ENCODE results near the gene TREH. TPM values are rescaled to one million over a fixed set of nuclear protein-coding genes. Genes with fewer than 3 reads are reported as not detected.

The TREH gene
- total RNA-seq, 1 experiment from 2014 or later: not detected

- Histone ChIP-seq H3K36me3 (ENCODE audit: insufficient read depth, low read length, poor library complexity, severe bottlenecking) (no peaks in the 10 kb centered on the region), H3K27me3 (replicated peaks; ENCODE audit: insufficient read depth, low read depth, low read length, poor library complexity) (no peaks in the 10 kb centered on the region), H3K27ac (ENCODE audit: low read depth, low read length, poor library complexity, severe bottlenecking) (peak overlapping the region; percentile 77), H3K4me1 (ENCODE audit: insufficient read depth, low read length, poor library complexity, severe bottlenecking) (peaks cover 54% of the 10 kb centered on the region), H3K9me3 (ENCODE audit: low read depth, low read length, poor library complexity, severe bottlenecking) (no peaks in the 10 kb centered on the region), H3K4me3 (ENCODE audit: low read depth, low read length, poor library complexity, severe bottlenecking) (peak overlapping the region; percentile 66)
- BruUV-seq (replicated peaks): TSS peak; percentile 36
- CTCF ChIA-PET: interaction anchor here (3.0 kb wide), 1 partner anchor 11 kb away, joined by 10 read pairs; no protein-coding TSS in a partner anchor
- intact Hi-C loops (cut with micrococcal nuclease; ENCODE audit: unreplicated experiment): no loop called here
- no peak for DNase-seq (ENCODE audit: low spot score)
- POLR2A ChIA-PET (ENCODE audit: low non-redundant PET): interaction anchor here (0.6 kb wide), 1 partner anchor 17 kb away, joined by 3 read pairs; no protein-coding TSS in a partner anchor
- TF ChIP-seq EZH2 (IDR thresholded peaks at IDR 0.05; ENCODE audit: borderline replicate concordance, low read depth, low read length, poor library complexity, severe bottlenecking) (no peak), CTCF (conservative IDR thresholded peaks at IDR 0.05; ENCODE audit: low read depth, low read length) (no peak)
Measured at GRCh38 chr11:118621784-118622375, 57.6 kb downstream of the TREH start.

GRCh38 chr11:118621071-118621783 lies 58.2 kb downstream of the TREH start:
- ChIA-PET POLR2A (ENCODE audit: low non-redundant PET) (interaction anchor here (0.7 kb wide), 1 partner anchor 15 kb away, joined by 4 read pairs; no protein-coding TSS in a partner anchor), CTCF (interaction anchor here (0.6 to 3.0 kb wide), 5 partner anchors 11 to 481 kb away, joined by 3 to 10 read pairs (median 4); partner anchors contain the start of gene DPAGT1)
- no peaks in the 10 kb centered on the region for H3K27me3 ChIP-seq (replicated peaks; ENCODE audit: insufficient read depth, low read depth, low read length, poor library complexity)
- BruUV-seq (replicated peaks): no TSS peak
- no peaks in the 10 kb centered on the region for H3K36me3 ChIP-seq (ENCODE audit: insufficient read depth, low read length, poor library complexity, severe bottlenecking)
- no peaks in the 10 kb centered on the region for H3K9me3 ChIP-seq (ENCODE audit: low read depth, low read length, poor library complexity, severe bottlenecking)
- TF ChIP-seq EZH2 (IDR thresholded peaks at IDR 0.05; ENCODE audit: borderline replicate concordance, low read depth, low read length, poor library complexity, severe bottlenecking) (no peak), CTCF (conservative IDR thresholded peaks at IDR 0.05; ENCODE audit: low read depth, low read length) (no peak)
- intact Hi-C loops (cut with micrococcal nuclease; ENCODE audit: unreplicated experiment): no loop called here
- peaks cover 54% of the 10 kb centered on the region for H3K4me1 ChIP-seq (ENCODE audit: insufficient read depth, low read length, poor library complexity, severe bottlenecking)
- peak; percentile 95 for DNase-seq (ENCODE audit: low spot score)
- H3K4me3 ChIP-seq (ENCODE audit: low read depth, low read length, poor library complexity, severe bottlenecking): peak overlapping the region; percentile 66
- peak overlapping the region; percentile 77 for H3K27ac ChIP-seq (ENCODE audit: low read depth, low read length, poor library complexity, severe bottlenecking)

- ChIA-PET POLR2A (ENCODE audit: low non-redundant PET) (interaction anchor here (0.7 kb wide), 1 partner anchor 15 kb away, joined by 4 read pairs; no protein-coding TSS in a partner anchor), CTCF (interaction anchor here (0.6 to 3.0 kb wide), 2 partner anchors 10 to 481 kb away, joined by 4 to 10 read pairs; partner anchors contain the start of gene DPAGT1)
- Histone ChIP-seq H3K27me3 (replicated peaks; ENCODE audit: insufficient read depth, low read depth, low read length, poor library complexity) (no peaks in the 10 kb centered on the region), H3K27ac (ENCODE audit: low read depth, low read length, poor library complexity, severe bottlenecking) (peak overlapping the region; percentile 77), H3K4me1 (ENCODE audit: insufficient read depth, low read length, poor library complexity, severe bottlenecking) (peaks cover 49% of the 10 kb centered on the region), H3K36me3 (ENCODE audit: insufficient read depth, low read length, poor library complexity, severe bottlenecking) (no peaks in the 10 kb centered on the region), H3K4me3 (ENCODE audit: low read depth, low read length, poor library complexity, severe bottlenecking) (peak overlapping the region; percentile 66), H3K9me3 (ENCODE audit: low read depth, low read length, poor library complexity, severe bottlenecking) (no peaks in the 10 kb centered on the region)
- intact Hi-C loops (cut with micrococcal nuclease; ENCODE audit: unreplicated experiment): no loop called here
- BruUV-seq (replicated peaks): no TSS peak
- no peak for DNase-seq (ENCODE audit: low spot score)
- no peak for TF ChIP-seq CTCF (conservative IDR thresholded peaks at IDR 0.05; ENCODE audit: low read depth, low read length)
Measured at GRCh38 chr11:118620529-118621070, 58.9 kb downstream of the TREH start.

All from A673 (cell line).